ENCODE measurements around the gene DCXR. TPM values are rescaled to one million over a fixed set of nuclear protein-coding genes. Genes with fewer than 3 reads are reported as not detected.
A peak's percentile ranks its signal among the peaks of the same experiment; 100 is the strongest.

Gene DCXR
- total and polyA plus RNA-seq, 2 of the 13 experiments (the other 11 are each of a cell fraction or from before 2014, with no cell fraction given) = 287 to 311 TPM

- TF ChIP-seq CREM (IDR thresholded peaks at IDR 0.05) = peak; percentile 49; the same call in 1 of the 2 replicates
- TF ChIP-seq CREM (CRISPR knock-in tag; IDR thresholded peaks at IDR 0.05) = no peak
- no peak for TF ChIP-seq ZNF24 (IDR thresholded peaks at IDR 0.05)
- no peak for TF ChIP-seq SP1 (IDR thresholded peaks at IDR 0.05)
- 0 out of 2 replicates have a peak, but pooled peaks have one; percentile 13 for TF ChIP-seq SP1 (CRISPR knock-in tag; IDR thresholded peaks at IDR 0.05)
- TF ChIP-seq ZBTB21 (CRISPR knock-in tag; IDR thresholded peaks at IDR 0.05) = peak; percentile 79
- TF ChIP-seq POLR2AphosphoS5 (IDR thresholded peaks at IDR 0.05; ENCODE audit: low read depth, low read length) = peak; percentile 33; the same call in 1 of the 2 replicates
- TF ChIP-seq CHD4 (IDR thresholded peaks at IDR 0.05; ENCODE audit: borderline replicate concordance, low read length) = no peak
- peak; percentile 93 for TF ChIP-seq NR2F6 (IDR thresholded peaks at IDR 0.05)
- peak; percentile 89 for TF ChIP-seq NR2F6 (CRISPR knock-in tag; IDR thresholded peaks at IDR 0.05)
- TF ChIP-seq ZNF280B (CRISPR knock-in tag; IDR thresholded peaks at IDR 0.05; ENCODE audit: borderline replicate concordance) = 0 out of 2 replicates have a peak, but pooled peaks have one; percentile 22
- TF ChIP-seq PHF20 (CRISPR knock-in tag; IDR thresholded peaks at IDR 0.05) = no peak
- TF ChIP-seq ZHX1 (CRISPR knock-in tag; IDR thresholded peaks at IDR 0.05; ENCODE audit: low read depth) = no peak
- peak; percentile 74; the same call in 1 of the 2 replicates for TF ChIP-seq MTA1 (CRISPR knock-in tag; IDR thresholded peaks at IDR 0.05; ENCODE audit: borderline replicate concordance)
- peak; percentile 60 for TF ChIP-seq ARID5B (CRISPR knock-in tag; IDR thresholded peaks at IDR 0.05)
- no peak for TF ChIP-seq ZNF850 (CRISPR knock-in tag; conservative IDR thresholded peaks at IDR 0.05)
- TF ChIP-seq TEAD3 (CRISPR knock-in tag; optimal IDR thresholded peaks at IDR 0.05; ENCODE audit: borderline replicate concordance) = peak; percentile 11
- TF ChIP-seq ZNF687 (CRISPR knock-in tag; IDR thresholded peaks at IDR 0.05) = peak; percentile 80
- no peak for TF ChIP-seq EEA1 (CRISPR knock-in tag; IDR thresholded peaks at IDR 0.05; ENCODE audit: borderline replicate concordance)
Measured at GRCh38 chr17:82013772-82014321, 23.6 kb downstream of the DCXR start (continued).
